ENCODE measurements around the gene NRCAM.

- no peak for TF ChIP-seq CTCF (IDR thresholded peaks at IDR 0.05; ENCODE audit: insufficient read depth, low read depth, low read length)
- TF ChIP-seq EZH2 (IDR thresholded peaks at IDR 0.05; ENCODE audit: insufficient read depth, low read length) = no peak
Observed at GRCh38 chr7:108164946-108165345, 291.3 kb downstream of the NRCAM start.
